Psoas muscle (tissue), 8 donors: ENCODE results near the gene HAGHL. TPM values are rescaled to one million over a fixed set of nuclear protein-coding genes. Genes with fewer than 3 reads are reported as not detected.
A peak's percentile ranks its signal among the peaks of the same experiment; 100 is the strongest.

Experiments
- ATAC-seq, 4 donors: fragments of 200-7000 bp; cut with Tn5 transposase; one replicate each; pipeline ENCODE4 v1.9.1; 2020; ENCODE audit warnings: moderate library complexity in 3 of 4, mild to moderate bottlenecking in 2 of 4
- DNase-seq, 2 donors: peaks; one replicate each; pipeline ENCODE4 v3.0.0-alpha.2; 2020
- H3K27ac ChIP-seq: fragments of 200-600 bp; one replicate; pipeline ENCODE4 v1.8.0; 2022
- H3K27me3 ChIP-seq, 3 donors: fragments of 200-600 bp in 1 of 3; one replicate each; pipeline versions ENCODE4 v1.6.1 to v1.8.0; 2013 to 2022; ENCODE audit warnings: low read length in 2 of 3, mild to moderate bottlenecking in 2 of 3, moderate library complexity in 1 of 3; ENCODE audit not compliant: insufficient read depth in 3 of 3
- H3K36me3 ChIP-seq, 2 donors: fragments of 200-600 bp in 1 of 2; one replicate each; pipeline versions ENCODE4 v1.6.1 to v1.8.0; 2013 to 2022; ENCODE audit warnings: low read depth in 1 of 2, mild to moderate bottlenecking in 1 of 2, moderate library complexity in 1 of 2; ENCODE audit not compliant: insufficient read depth in 1 of 2
- H3K4me1 ChIP-seq: fragments of 200-600 bp; one replicate; pipeline ENCODE4 v1.8.0; 2022
- H3K4me3 ChIP-seq: fragments of 200-600 bp; one replicate; pipeline ENCODE4 v1.8.0; 2022; ENCODE audit warnings: mild to moderate bottlenecking
- H3K9me3 ChIP-seq: fragments of 200-600 bp; one replicate; pipeline ENCODE4 v1.8.0; 2022
- WGBS, 3 donors: extraction: QIAGEN DNeasy Blood & Tissue Kit; methylation state at CpG; one replicate each; pipeline versions ENCODE4 v1.1.6 to v1.1.7; 2013; 5-methylcytosine and 5-hydroxymethylcytosine counted together
- intact Hi-C, 2 donors: fragments of 100-400 bp; cut with DNase I; formaldehyde crosslinking; loops; one replicate each; pipeline versions ENCODE4 v1.11.0 to v1.14.2; 2022
- polyA plus RNA-seq, 3 donors: library from polyadenylated mRNA; stranded (reverse); fragments of 200-250 nt; gene quantifications; one replicate each; pipeline ENCODE4 v1.2.3, GENCODE V29; 2013
- total RNA-seq, 4 donors: library from RNA; stranded (reverse); fragmentation: NEBNext Ultra II Directional in 2 of 4; extraction: Animal tissue kit (Norgen Biotek cat#: 25700) in 2 of 4; gene quantifications; one replicate each; pipeline versions ENCODE4 v1.2.1 to v1.2.4, GENCODE V29; 2021 to 2023
- TF ChIP-seq, protein P1 (sequence below): fragments of 200-600 bp; IDR thresholded peaks from one replicate; pipeline ENCODE4 v1.8.0; 2022; ENCODE audit warnings: antibody characterized with exemption
- donor health status: healthy with polysubstance abuse.
- donor health status: DM: no; HTN: no; CAD: no; lungs with moderate emphysema.
- donor health status: Bipolar disorder and iron deficiency.
- donor health status: healthy.
- donor health status: DM: yes; HTN: yes; CAD: no.
- donor health status: DM: no; HTN: no; CAD: no.
- donor health status: DM: no; HTN: no; CAD: no.
- donor health status: DM: yes; HTN: yes; CAD: no.

Gene HAGHL
- total and polyA plus RNA-seq, 7 donors = 0.38 to 4.4 (median 0.58) TPM

DNA sequence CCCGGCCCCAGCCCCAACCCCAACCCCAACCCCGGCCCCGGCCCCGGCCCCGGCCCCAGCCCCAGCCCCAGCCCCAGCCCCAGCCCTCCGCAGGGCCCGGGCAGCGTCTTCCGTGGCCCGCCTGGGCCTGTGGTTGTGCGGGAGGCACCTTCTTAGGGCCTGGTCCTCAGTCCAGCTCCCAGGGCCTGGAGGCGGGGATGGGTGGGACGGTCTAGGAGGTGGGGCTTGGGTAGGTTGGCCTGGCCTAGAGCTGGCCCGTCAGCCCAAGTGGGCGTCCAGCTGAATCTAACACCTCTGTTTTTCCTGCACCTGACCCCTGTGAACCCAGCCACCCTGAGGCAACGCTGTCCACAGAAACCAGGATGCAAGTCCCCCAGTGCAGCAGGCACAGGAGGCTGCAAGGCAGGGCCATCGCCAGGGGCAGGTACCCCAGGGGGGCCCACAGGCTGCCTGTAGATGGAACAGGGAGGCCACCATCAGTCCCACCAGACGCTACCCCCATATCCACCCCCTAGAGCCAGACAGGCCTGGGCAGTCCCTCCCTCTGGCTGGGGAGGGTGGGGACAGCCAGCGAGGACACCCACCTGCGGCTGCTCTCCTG lies 42.4 kb downstream of the HAGHL start:
- DNase-seq (no peak), ATAC-seq (no peak)

DNA sequence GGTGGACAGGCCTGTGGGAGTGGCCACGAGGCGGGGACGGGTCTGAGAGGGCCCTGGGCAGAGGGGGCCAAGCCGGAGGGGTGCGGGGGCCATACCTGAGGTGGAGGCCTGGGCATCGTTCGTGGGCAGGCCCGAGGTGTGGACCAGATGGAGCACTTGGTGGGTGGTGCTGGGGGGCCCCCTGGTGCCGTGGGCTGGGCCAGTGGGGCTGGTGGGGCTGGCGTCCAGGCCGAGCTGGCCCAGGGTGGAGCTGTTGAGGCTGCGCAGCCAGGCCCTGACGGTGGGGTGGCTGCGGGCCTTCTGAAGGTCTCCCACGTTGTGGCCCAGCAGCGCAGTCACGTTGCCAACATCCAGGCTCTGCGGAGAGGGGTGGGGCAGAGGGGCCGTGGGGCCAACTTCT lies 43.0 kb downstream of the HAGHL start:
- no peak overlapping the region for H3K27ac ChIP-seq
- DNase-seq (no peak), ATAC-seq (no peak)
- TF ChIP-seq, protein P1, sequence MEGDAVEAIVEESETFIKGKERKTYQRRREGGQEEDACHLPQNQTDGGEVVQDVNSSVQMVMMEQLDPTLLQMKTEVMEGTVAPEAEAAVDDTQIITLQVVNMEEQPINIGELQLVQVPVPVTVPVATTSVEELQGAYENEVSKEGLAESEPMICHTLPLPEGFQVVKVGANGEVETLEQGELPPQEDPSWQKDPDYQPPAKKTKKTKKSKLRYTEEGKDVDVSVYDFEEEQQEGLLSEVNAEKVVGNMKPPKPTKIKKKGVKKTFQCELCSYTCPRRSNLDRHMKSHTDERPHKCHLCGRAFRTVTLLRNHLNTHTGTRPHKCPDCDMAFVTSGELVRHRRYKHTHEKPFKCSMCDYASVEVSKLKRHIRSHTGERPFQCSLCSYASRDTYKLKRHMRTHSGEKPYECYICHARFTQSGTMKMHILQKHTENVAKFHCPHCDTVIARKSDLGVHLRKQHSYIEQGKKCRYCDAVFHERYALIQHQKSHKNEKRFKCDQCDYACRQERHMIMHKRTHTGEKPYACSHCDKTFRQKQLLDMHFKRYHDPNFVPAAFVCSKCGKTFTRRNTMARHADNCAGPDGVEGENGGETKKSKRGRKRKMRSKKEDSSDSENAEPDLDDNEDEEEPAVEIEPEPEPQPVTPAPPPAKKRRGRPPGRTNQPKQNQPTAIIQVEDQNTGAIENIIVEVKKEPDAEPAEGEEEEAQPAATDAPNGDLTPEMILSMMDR = no peak
- H3K4me3 ChIP-seq = no peak overlapping the region
- intact Hi-C loops = no loop called here
- no peaks in the 10 kb centered on the region for H3K4me1 ChIP-seq
- peaks cover 0 to 16% (median 8%) of the 10 kb centered on the region in 3 donors for H3K27me3 ChIP-seq
- H3K36me3 ChIP-seq = no peaks in the 10 kb centered on the region
- 60 to 64% (median 62%) methylated on average over 15 to 19 of the region's 19 CpGs for WGBS, 3 donors
- no peaks in the 10 kb centered on the region for H3K9me3 ChIP-seq

More for the DNA sequence above, 42.4 kb downstream of the HAGHL start:
- 25 to 65% (median 34%) methylated on average over 14 to 20 of the region's 20 CpGs for WGBS, 3 donors
- Histone ChIP-seq H3K4me3 (no peak overlapping the region), H3K4me1 (no peaks in the 10 kb centered on the region), H3K36me3 (no peaks in the 10 kb centered on the region), H3K27me3 (peaks cover 0 to 22% (median 10%) of the 10 kb centered on the region in 3 donors), H3K9me3 (no peaks in the 10 kb centered on the region), H3K27ac (no peak overlapping the region)
- intact Hi-C loops = no loop called here
- TF ChIP-seq, protein P1 = no peak

DNA sequence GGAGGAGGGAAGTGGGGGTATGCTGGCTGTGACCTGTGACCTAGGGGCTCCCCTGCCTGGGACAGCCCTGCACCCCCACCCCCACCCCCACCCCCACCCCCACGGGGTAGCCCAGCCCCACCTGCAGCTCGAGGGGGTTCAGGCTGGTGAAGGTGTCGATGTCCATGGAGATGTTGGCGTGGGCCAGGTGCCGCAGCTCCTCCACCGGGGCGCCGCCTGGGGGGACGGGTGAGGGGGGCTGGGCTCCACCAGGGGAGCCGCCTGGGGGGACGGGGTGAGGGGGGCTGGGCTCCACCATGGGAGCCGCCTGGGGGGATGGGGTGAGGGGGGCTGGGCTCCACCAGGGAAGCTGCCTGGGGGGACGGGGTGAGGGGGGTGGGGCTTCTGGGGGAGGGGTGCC lies 43.5 kb downstream of the HAGHL start:
- Histone ChIP-seq H3K4me1 (no peaks in the 10 kb centered on the region), H3K4me3 (no peak overlapping the region), H3K27me3 (peaks cover 0 to 14% (median 8%) of the 10 kb centered on the region in 3 donors), H3K27ac (no peak overlapping the region), H3K36me3 (no peaks in the 10 kb centered on the region), H3K9me3 (no peaks in the 10 kb centered on the region)
- TF ChIP-seq, protein P1 = no peak
- DNase-seq = no peak
- intact Hi-C loops = no loop called here
- WGBS, 3 donors = 25 to 68% (median 59%) methylated on average over 1 to 13 of the region's 13 CpGs
- ATAC-seq = no peak

DNA sequence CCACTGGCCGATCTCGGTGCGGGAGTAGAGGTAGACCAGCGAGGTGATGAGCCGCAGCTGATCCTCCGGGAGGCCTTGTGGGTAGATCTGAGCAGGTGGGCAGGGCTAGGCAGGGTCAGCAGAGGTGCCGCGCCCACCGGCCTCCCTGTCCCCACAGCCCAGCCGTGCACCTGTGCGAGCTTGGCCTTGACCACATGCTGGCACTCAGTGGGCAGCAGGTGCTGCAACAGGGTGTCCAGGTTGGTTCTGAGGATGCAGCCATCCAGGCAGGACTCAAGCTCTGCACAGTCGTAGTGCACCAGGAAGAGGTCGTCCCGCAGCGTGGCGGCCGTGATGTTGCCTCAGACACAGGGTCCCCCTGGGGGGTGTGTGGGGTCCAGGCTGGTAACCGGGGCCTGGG lies 46.1 kb downstream of the HAGHL start:
- no peaks in the 10 kb centered on the region for H3K4me1 ChIP-seq
- TF ChIP-seq, protein P1 = no peak
- no peak overlapping the region for H3K4me3 ChIP-seq
- H3K27ac ChIP-seq = no peak overlapping the region
- H3K36me3 ChIP-seq = no peaks in the 10 kb centered on the region
- H3K27me3 ChIP-seq = peaks cover 0 to 30% (median 10%) of the 10 kb centered on the region in 3 donors
- 76 to 78% (median 77%) methylated on average over 18 of the region's 18 CpGs for WGBS, 3 donors
- H3K9me3 ChIP-seq = no peaks in the 10 kb centered on the region
- DNase-seq = peak in 1 of 2 donors; percentile 12
- ATAC-seq = no peak
- intact Hi-C loops = no loop called here
